Osteoblast (primary cell): ENCODE measurements around the gene BBS5. TPM values are rescaled to one million over a fixed set of nuclear protein-coding genes. Genes with fewer than 3 reads are reported as not detected.

Experiments used
- DNase-seq: peaks from one replicate; pipeline ENCODE4 v3.0.0; 2011; ENCODE audit warnings: low spot score, mixed read lengths; ENCODE audit not compliant: insufficient read length; ENCODE audit errors: missing footprints
- H2AFZ ChIP-seq: 2 replicates; pipeline ENCODE4 v1.6.0; 2011; ENCODE audit warnings: mild to moderate bottlenecking, low read length
- H3K27ac ChIP-seq: 2 replicates; pipeline ENCODE4 v1.5.1; 2011; ENCODE audit warnings: mild to moderate bottlenecking, low read depth, low read length, moderate library complexity
- H3K27me3 ChIP-seq: 2 replicates; pipeline ENCODE4 v1.6.0; 2012; ENCODE audit warnings: mild to moderate bottlenecking, control low read depth, inconsistent platforms, low read length, moderate library complexity; ENCODE audit not compliant: insufficient read depth
- H3K36me3 ChIP-seq: 2 replicates; pipeline ENCODE4 v1.5.1; 2011; ENCODE audit warnings: mild to moderate bottlenecking, low read length, control low read depth, moderate library complexity; ENCODE audit not compliant: insufficient read depth
- H3K4me1 ChIP-seq: 2 replicates; pipeline ENCODE4 v1.5.1; 2011; ENCODE audit warnings: mild to moderate bottlenecking, low read length, control low read depth, moderate library complexity; ENCODE audit not compliant: insufficient read depth
- H3K4me2 ChIP-seq: 2 replicates; pipeline ENCODE4 v1.6.0; 2011; ENCODE audit warnings: mild to moderate bottlenecking, low read length; ENCODE audit not compliant: insufficient read depth
- H3K4me3 ChIP-seq: fragments of 200-600 bp; sonication (generic); 3 replicates; pipeline ENCODE4 v1.5.1; 2012; ENCODE audit warnings: mild to moderate bottlenecking, low read length, inconsistent platforms; ENCODE audit not compliant: insufficient read depth
- H3K79me2 ChIP-seq: 2 replicates; pipeline ENCODE4 v1.6.0; 2012; ENCODE audit warnings: mild to moderate bottlenecking, low read length, control low read depth, inconsistent platforms; ENCODE audit not compliant: insufficient read depth
- H3K9me3 ChIP-seq: 2 replicates; pipeline ENCODE4 v1.5.1; 2011; ENCODE audit warnings: low read depth, low read length, control low read depth
- H4K20me1 ChIP-seq: 2 replicates; pipeline ENCODE4 v1.6.0; 2012; ENCODE audit warnings: mild to moderate bottlenecking, low read length, control low read depth; ENCODE audit not compliant: insufficient read depth
- CTCF ChIP-seq: IDR thresholded peaks from 2 replicates; pipeline ENCODE4 v1.5.1; 2011; ENCODE audit warnings: mild to moderate bottlenecking, low read depth, low read length, moderate library complexity; ENCODE audit errors: extremely low read depth
- total RNA-seq: library from RNA; depleted of rRNA; stranded (reverse); fragments of >200 nt; gene quantifications from 2 replicates; pipeline ENCODE4 v1.2.3, GENCODE V29; 2012

The BBS5 gene
- total RNA-seq, 1 donor = 5.8 TPM

GRCh38 chr2:169509955-169510354, 30.7 kb downstream of the BBS5 start:
- Histone ChIP-seq H3K9me3 (no peaks in the 10 kb centered on the region), H3K27me3 (no peaks in the 10 kb centered on the region), H3K27ac (no peak overlapping the region), H3K4me3 (no peak overlapping the region), H3K4me2 (no peak overlapping the region), H3K4me1 (peaks cover 12% of the 10 kb centered on the region), H2AFZ (no peak overlapping the region), H3K36me3 (no peaks in the 10 kb centered on the region), H3K79me2 (no peaks in the 10 kb centered on the region), H4K20me1 (no peaks in the 10 kb centered on the region)
- DNase-seq = no peak
- TF ChIP-seq CTCF = no peak

GRCh38 chr2:169510496-169510895, 31.2 kb downstream of the BBS5 start:
- Histone ChIP-seq H3K79me2 (no peaks in the 10 kb centered on the region), H3K4me2 (no peak overlapping the region), H4K20me1 (no peaks in the 10 kb centered on the region), H3K36me3 (no peaks in the 10 kb centered on the region), H3K27ac (no peak overlapping the region), H3K4me1 (peaks cover 12% of the 10 kb centered on the region), H3K4me3 (no peak overlapping the region), H3K9me3 (no peaks in the 10 kb centered on the region), H2AFZ (no peak overlapping the region), H3K27me3 (no peaks in the 10 kb centered on the region)
- TF ChIP-seq CTCF = no peak
- DNase-seq = no peak

GRCh38 chr2:169511818-169512217, 32.5 kb downstream of the BBS5 start:
- no peaks in the 10 kb centered on the region for H3K36me3 ChIP-seq
- no peak overlapping the region for H2AFZ ChIP-seq
- H3K27ac ChIP-seq = no peak overlapping the region
- no peak overlapping the region for H3K4me3 ChIP-seq
- no peak overlapping the region for H3K4me2 ChIP-seq
- H4K20me1 ChIP-seq = no peaks in the 10 kb centered on the region
- no peaks in the 10 kb centered on the region for H3K9me3 ChIP-seq
- no peaks in the 10 kb centered on the region for H3K79me2 ChIP-seq
- DNase-seq = no peak
- peaks cover 12% of the 10 kb centered on the region for H3K4me1 ChIP-seq
- TF ChIP-seq CTCF = no peak
- H3K27me3 ChIP-seq = no peaks in the 10 kb centered on the region

- Histone ChIP-seq H4K20me1 (no peaks in the 10 kb centered on the region), H2AFZ (no peak overlapping the region), H3K4me3 (no peak overlapping the region), H3K79me2 (no peaks in the 10 kb centered on the region), H3K4me1 (peaks cover 8% of the 10 kb centered on the region), H3K27me3 (no peaks in the 10 kb centered on the region), H3K4me2 (no peak overlapping the region), H3K9me3 (no peaks in the 10 kb centered on the region), H3K27ac (no peak overlapping the region), H3K36me3 (no peaks in the 10 kb centered on the region)
- DNase-seq = no peak
- no peak for TF ChIP-seq CTCF
These were observed 33.2 kb downstream of the BBS5 start for GRCh38 chr2:169512525-169512924.
